ENCODE data around the gene FMN2.

DNA sequence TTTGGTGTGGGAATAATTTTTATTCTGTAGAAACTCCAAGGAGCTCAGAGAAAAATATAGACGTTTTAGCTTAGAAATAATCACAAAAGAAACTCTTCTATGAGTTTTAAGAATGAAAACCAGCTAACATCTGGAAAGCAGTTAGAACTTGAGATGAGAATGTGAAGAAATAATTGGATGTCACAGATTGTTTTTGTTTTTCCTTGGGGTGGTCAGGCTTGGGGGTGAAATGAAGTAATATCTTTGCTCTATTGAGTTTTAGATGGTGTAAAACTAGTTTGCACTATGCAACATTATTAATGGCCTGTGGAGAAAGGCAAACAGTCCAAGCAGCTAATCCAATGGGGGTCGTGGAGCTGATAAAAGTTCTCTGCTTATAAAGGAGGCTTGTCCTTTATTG is 101.2 kb downstream of the FMN2 start:
- TF ChIP-seq EZH2 (IDR thresholded peaks at IDR 0.05) (no peak), EZH2phosphoT487 (IDR thresholded peaks at IDR 0.05) (no peak)
- TF ChIP-seq, protein P1, sequence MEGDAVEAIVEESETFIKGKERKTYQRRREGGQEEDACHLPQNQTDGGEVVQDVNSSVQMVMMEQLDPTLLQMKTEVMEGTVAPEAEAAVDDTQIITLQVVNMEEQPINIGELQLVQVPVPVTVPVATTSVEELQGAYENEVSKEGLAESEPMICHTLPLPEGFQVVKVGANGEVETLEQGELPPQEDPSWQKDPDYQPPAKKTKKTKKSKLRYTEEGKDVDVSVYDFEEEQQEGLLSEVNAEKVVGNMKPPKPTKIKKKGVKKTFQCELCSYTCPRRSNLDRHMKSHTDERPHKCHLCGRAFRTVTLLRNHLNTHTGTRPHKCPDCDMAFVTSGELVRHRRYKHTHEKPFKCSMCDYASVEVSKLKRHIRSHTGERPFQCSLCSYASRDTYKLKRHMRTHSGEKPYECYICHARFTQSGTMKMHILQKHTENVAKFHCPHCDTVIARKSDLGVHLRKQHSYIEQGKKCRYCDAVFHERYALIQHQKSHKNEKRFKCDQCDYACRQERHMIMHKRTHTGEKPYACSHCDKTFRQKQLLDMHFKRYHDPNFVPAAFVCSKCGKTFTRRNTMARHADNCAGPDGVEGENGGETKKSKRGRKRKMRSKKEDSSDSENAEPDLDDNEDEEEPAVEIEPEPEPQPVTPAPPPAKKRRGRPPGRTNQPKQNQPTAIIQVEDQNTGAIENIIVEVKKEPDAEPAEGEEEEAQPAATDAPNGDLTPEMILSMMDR (IDR thresholded peaks at IDR 0.05), result no peak
